HFFc6 (cell line): ENCODE data around the gene TUBGCP6. TPM values are rescaled to one million over a fixed set of nuclear protein-coding genes. Genes with fewer than 3 reads are reported as not detected.

ENCODE experiments used
- DNase-seq: peaks from one replicate; pipeline ENCODE4 v3.0.0-alpha.2; 2018
- H3K27ac Mint-ChIP-seq: 2 replicates; pipeline ENCODE4 v1.8.0; 2020; ENCODE audit warnings: mild to moderate bottlenecking, mixed read lengths
- H3K27me3 Mint-ChIP-seq: 2 replicates; pipeline ENCODE4 v1.8.0; 2021; ENCODE audit warnings: mild to moderate bottlenecking, moderate library complexity, mixed read lengths; ENCODE audit not compliant: insufficient read depth
- H3K36me3 Mint-ChIP-seq: 2 replicates; pipeline ENCODE4 v1.8.0; 2021; ENCODE audit warnings: low read depth, mixed read lengths
- H3K4me1 Mint-ChIP-seq: 2 replicates; pipeline ENCODE4 v1.8.0; 2020; ENCODE audit warnings: low read depth, mixed read lengths
- H3K4me3 Mint-ChIP-seq: 2 replicates; pipeline ENCODE4 v1.8.0; 2020; ENCODE audit warnings: mild to moderate bottlenecking, moderate library complexity, mixed read lengths
- H3K9me3 Mint-ChIP-seq: 2 replicates; pipeline ENCODE4 v1.8.0; 2020; ENCODE audit warnings: mild to moderate bottlenecking, mixed read lengths
- total RNA-seq, 6 experiments: library from RNA; stranded (reverse); fragmentation: NEBNext Ultra II Directional; extraction: Animal tissue kit (Norgen Biotek cat#: 25700); gene quantifications; 2 replicates in 1 of 6; 3 replicates in 5 of 6; pipeline ENCODE4 v1.2.3, GENCODE V29; 2021
- TF ChIP-seq, protein P1 (sequence below): fragments of 200-600 bp; sonication (generic); IDR thresholded peaks from 2 replicates; pipeline ENCODE4 v1.5.0; 2021; ENCODE audit warnings: antibody characterized with exemption, mild to moderate bottlenecking

Gene TUBGCP6
- total RNA-seq, 6 experiments from 2014 or later = 20.1 to 26.8 (median 21.7) TPM

DNA sequence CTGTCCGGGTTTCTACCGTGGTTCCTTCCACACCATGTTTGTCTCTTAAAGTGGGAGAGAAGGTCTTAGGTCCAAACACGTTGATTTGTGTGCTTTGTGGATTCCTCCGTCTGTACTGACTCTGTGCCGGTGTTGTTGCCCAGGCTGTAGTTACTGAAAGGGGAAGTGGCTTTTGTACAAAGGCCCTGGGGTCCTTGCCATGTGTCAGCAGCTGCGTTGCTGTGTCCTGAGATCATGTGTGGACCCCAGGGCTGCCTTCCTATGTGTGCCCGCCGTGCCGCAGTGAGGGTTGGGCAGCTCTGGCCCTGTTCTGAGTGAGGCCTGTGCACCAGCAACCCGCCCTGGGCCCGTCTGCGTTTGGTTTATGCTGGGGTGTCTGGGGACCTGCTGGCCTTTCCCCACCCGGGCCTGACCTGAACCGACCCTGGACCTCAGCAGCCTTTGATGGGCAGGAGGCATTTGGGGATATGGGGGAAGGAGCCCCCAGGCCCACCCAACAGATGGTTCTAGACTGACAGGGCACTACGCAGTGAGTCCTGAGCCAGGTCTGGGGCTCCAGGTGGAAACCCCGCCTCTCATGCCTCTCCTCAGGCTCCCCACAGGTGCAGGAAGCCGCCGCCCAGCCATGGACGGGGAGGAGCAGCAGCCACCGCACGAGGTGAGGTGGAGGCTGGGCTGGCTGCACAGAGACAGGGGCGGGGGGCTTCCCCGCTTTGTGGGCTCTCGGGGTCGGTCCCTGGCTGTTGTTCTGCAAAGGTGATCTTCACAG lies 52.2 kb downstream of the TUBGCP6 start:
- Mint-ChIP-seq H3K36me3 (no peaks in the 10 kb centered on the region), H3K4me3 (no peak overlapping the region), H3K4me1 (peaks cover 26% of the 10 kb centered on the region), H3K27me3 (no peaks in the 10 kb centered on the region; the same call in 1 of the 2 replicates), H3K27ac (no peak overlapping the region), H3K9me3 (no peaks in the 10 kb centered on the region)
- no peak for DNase-seq
- TF ChIP-seq, protein P1, sequence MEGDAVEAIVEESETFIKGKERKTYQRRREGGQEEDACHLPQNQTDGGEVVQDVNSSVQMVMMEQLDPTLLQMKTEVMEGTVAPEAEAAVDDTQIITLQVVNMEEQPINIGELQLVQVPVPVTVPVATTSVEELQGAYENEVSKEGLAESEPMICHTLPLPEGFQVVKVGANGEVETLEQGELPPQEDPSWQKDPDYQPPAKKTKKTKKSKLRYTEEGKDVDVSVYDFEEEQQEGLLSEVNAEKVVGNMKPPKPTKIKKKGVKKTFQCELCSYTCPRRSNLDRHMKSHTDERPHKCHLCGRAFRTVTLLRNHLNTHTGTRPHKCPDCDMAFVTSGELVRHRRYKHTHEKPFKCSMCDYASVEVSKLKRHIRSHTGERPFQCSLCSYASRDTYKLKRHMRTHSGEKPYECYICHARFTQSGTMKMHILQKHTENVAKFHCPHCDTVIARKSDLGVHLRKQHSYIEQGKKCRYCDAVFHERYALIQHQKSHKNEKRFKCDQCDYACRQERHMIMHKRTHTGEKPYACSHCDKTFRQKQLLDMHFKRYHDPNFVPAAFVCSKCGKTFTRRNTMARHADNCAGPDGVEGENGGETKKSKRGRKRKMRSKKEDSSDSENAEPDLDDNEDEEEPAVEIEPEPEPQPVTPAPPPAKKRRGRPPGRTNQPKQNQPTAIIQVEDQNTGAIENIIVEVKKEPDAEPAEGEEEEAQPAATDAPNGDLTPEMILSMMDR = no peak

DNA sequence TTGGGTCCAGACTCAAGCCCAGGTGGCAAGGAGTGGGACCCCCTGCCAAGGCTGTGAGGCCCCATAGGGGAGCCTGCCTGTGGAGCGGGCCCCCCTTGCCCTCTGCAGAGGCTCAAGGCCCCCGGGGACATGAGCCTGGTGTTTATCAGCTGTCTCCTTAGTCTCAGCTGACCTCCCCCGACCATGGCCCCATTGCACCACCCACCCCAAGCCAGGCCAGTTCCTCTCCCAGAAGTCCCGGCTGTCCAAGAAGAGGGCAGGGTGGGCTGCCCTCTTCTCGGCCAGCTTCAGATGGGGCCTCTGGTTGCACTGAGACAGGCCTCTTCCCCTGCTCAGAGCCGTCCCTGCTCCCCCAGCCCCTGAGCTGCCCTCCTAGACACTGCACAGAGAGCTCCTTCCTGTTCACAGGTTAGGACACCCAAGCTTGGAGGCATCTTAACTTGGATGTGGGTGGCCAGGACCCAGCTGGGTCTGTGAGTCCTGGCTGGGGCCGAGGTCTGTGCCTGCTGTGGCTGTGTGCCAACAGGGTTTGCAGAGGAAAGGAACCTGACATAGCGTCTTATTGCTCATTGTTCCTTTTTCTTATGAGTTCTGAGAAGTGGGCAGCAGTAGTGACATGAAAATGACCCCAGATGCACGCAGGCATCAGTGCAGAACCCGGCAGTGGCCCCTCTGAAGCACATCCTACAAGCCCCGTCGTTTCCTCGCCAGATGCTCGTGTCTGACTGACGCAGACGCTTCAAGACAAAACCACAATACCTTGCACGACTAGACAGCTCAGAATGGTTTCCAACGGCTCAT lies 53.7 kb downstream of the TUBGCP6 start:
- Mint-ChIP-seq H3K9me3 (no peaks in the 10 kb centered on the region), H3K4me3 (peak overlapping the region; percentile 66; the same call in 1 of the 2 replicates), H3K27ac (peak overlapping the region; percentile 42), H3K4me1 (peaks cover 31% of the 10 kb centered on the region), H3K27me3 (peaks cover 4% of the 10 kb centered on the region), H3K36me3 (peaks cover 5% of the 10 kb centered on the region; the same call in 1 of the 2 replicates)
- TF ChIP-seq, protein P1 = no peak
- no peak for DNase-seq

DNA sequence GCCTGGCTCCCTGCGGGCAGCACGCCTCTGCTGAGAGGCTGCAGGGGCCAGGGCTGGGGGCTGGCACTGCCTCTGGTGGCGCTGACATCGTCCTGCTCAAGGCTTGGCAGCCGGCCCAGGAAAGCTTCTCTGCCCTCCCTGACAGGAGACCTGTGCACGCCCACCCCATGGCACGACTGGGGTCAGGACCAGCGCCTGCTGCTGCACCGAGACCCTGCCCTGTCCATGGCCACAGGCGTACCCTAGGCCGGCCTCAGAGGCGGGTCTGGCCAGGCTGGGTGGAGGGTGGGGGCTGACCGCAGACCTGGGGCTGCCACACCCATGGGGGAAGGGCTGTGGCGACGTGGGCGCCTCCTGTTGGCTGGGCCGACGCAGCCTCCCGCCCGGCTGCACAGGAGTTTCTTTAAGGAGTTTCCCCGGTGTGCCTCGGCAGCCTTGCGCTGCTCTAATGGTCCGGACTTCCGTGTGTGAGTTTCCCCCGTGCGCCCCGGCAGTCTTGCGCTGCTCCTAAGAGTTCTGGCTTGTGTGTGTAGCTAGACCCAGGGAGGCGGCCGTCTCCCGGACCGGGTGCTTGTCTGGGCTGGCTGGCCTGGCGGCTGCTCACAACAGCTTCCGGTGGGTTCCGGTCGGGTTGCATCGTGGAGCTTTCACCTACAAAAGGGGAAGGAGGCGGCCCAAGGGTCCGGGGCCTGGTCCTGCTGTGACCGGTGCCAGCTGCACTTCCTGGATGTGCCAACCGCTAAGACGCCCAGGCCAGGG lies 54.5 kb downstream of the TUBGCP6 start:
- Mint-ChIP-seq H3K4me1 (peaks cover 31% of the 10 kb centered on the region), H3K27ac (peak overlapping the region; percentile 70), H3K27me3 (peaks cover 4% of the 10 kb centered on the region), H3K36me3 (peaks cover 5% of the 10 kb centered on the region; the same call in 1 of the 2 replicates), H3K4me3 (peak overlapping the region; percentile 66), H3K9me3 (no peaks in the 10 kb centered on the region)
- TF ChIP-seq, protein P1 = peak; percentile 69
- DNase-seq = peak; percentile 44

DNA sequence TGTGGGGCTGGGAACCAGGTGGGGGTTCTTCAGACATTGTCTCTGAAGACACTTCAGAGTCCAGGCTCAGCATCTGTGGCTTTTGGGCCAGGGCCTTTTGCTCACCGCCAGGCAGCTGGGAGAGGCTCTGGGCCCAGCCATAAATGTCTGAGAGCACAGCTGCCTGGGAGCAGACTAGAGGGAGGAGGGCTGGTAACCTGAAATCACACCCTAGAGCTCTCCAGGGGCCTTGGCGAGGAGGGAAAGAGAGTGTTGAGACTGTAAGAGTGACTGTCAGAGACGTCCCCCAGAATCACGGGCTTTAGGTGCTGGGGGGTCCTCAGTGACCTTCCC lies 55.0 kb downstream of the TUBGCP6 start:
- Mint-ChIP-seq H3K27ac (peak overlapping the region; percentile 70), H3K9me3 (no peaks in the 10 kb centered on the region), H3K4me1 (peaks cover 31% of the 10 kb centered on the region), H3K4me3 (no peak overlapping the region; the same call in 1 of the 2 replicates), H3K27me3 (peaks cover 4% of the 10 kb centered on the region), H3K36me3 (peaks cover 5% of the 10 kb centered on the region; the same call in 1 of the 2 replicates)
- TF ChIP-seq, protein P1 = no peak
- no peak for DNase-seq

DNA sequence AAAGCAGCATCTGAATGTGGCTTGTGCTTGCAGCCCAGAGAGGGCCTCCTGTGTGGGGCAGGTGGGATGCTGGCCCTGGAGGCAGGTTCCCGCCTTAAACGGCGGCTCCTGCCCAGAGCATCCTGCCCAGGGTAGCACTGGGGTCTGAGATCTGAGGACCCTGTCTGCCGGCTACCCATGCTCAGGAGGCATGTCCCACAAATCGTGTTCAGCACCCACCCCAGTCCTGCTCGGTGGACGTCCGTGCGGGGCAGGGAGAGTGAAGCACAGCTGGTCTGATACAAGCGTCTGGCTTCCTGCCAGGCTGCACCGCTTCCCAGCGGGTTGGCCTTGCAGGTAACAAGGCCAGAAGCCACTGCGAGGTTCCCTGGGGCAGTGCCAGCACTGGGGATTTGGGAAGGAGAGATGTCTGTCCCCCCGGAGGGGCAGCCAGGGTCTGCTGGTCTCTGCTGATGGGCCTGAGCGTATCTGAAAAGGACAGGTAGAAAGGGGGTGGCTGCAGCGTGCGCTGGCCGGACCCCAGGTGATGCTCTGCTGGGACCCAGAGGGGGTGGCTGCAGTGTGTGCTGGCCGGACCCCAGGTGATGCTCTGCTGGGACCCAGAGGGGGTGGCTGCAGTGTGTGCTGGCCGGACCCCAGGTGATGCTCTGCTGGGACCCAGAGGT lies 55.5 kb downstream of the TUBGCP6 start:
- TF ChIP-seq, protein P1 = no peak
- no peak overlapping the region for H3K27ac Mint-ChIP-seq
- no peak overlapping the region for H3K4me3 Mint-ChIP-seq
- no peak for DNase-seq
- no peaks in the 10 kb centered on the region for H3K9me3 Mint-ChIP-seq
- H3K36me3 Mint-ChIP-seq = peaks cover 5% of the 10 kb centered on the region; the same call in 1 of the 2 replicates
- peaks cover 4% of the 10 kb centered on the region for H3K27me3 Mint-ChIP-seq
- peaks cover 31% of the 10 kb centered on the region for H3K4me1 Mint-ChIP-seq
